Neural cell (in vitro differentiated cells): ENCODE results near the gene INTS11.

Experiments used
- CTCF ChIP-seq: fragments of 450-650 bp; IDR thresholded peaks from 2 replicates; pipeline ENCODE4 v1.5.1; 2014; ENCODE audit warnings: antibody characterized with exemption, mild to moderate bottlenecking, moderate library complexity; ENCODE audit not compliant: poor library complexity, severe bottlenecking
- EZH2 ChIP-seq: fragments of 200-600, 300-800 bp; shearing (Covaris generic), sonication (generic); IDR thresholded peaks from 2 replicates; pipeline ENCODE4 v1.6.1; 2014; ENCODE audit warnings: antibody characterized with exemption, low read length, borderline replicate concordance, mild to moderate bottlenecking; ENCODE audit not compliant: insufficient read depth, poor library complexity, severe bottlenecking
- POLR2AphosphoS5 ChIP-seq: IDR thresholded peaks from 2 replicates; pipeline ENCODE4 v1.6.1; 2012
- REST ChIP-seq: IDR thresholded peaks from 2 replicates; pipeline ENCODE4 v1.6.1; 2012; ENCODE audit warnings: borderline replicate concordance
- SMC3 ChIP-seq: fragments of 450-650 bp; conservative IDR thresholded peaks from 2 replicates; pipeline ENCODE4 v1.6.1; 2014; ENCODE audit warnings: antibody characterized with exemption, mild to moderate bottlenecking, moderate library complexity; ENCODE audit not compliant: poor library complexity

- TF ChIP-seq EZH2 (no peak), CTCF (no peak), REST (no peak), POLR2AphosphoS5 (no peak), SMC3 (no peak)
Observed at GRCh38 chr1:1366699-1367066, 42.2 kb upstream of the INTS11 start.
